Ishikawa (cell line): ENCODE measurements around the gene NPAS4.

ENCODE experiments used
- CREB1 ChIP-seq: IDR thresholded peaks from 2 replicates; pipeline ENCODE4 v1.6.1; 2012; ENCODE audit warnings: low read depth
- TEAD4 ChIP-seq: IDR thresholded peaks from 2 replicates; pipeline ENCODE4 v1.6.1; 2012

- no peak for TF ChIP-seq TEAD4
- TF ChIP-seq CREB1: no peak
Observed at GRCh38 chr11:66420671-66421476, at the start of gene NPAS4.
